HepG2 (cell line): ENCODE measurements around the gene SDC1. TPM values are rescaled to one million over a fixed set of nuclear protein-coding genes. Genes with fewer than 3 reads are reported as not detected.

Experiments
- ATAC-seq: fragments of 200-7000 bp; cut with Tn5 transposase; 3 replicates; pipeline ENCODE4 v1.9.1; 2020; ENCODE audit warnings: mild to moderate bottlenecking, moderate library complexity
- BruUV-seq: library from RNA; stranded (reverse); fragments of 400-500 nt; replicated peaks from 2 replicates; lab custom pipeline; 2021; lab: Mats Ljungman, UMichigan
- CTCF ChIA-PET: fragments of 300-600 bp; formaldehyde crosslinking; extraction: SDS; loops from one replicate; lab custom pipeline; 2021; ENCODE audit warnings: low total read pairs, inconsistent platforms, low intra/inter-chr PET ratio; lab: Yijun Ruan, JAX
- POLR2A ChIA-PET: fragments of 350-600 bp; sonication (Branson Sonifier 250); formaldehyde crosslinking; loops from one replicate; lab custom pipeline; 2020; ENCODE audit warnings: antibody characterized with exemption, inconsistent platforms; lab: Yijun Ruan, JAX
- DNase-seq: peaks from one replicate; pipeline ENCODE4 v3.0.0-alpha.2; 2015; ENCODE audit warnings: low spot score
- FAIRE-seq: peaks from 3 replicates; lab custom pipeline; 2011; peaks lifted over from hg19 to GRCh38; lab: Jason Lieb, UNC
- H2AFZ ChIP-seq: one replicate; pipeline ENCODE4 v1.6.1; 2011; ENCODE audit warnings: low read length, inconsistent platforms
- H3K27ac ChIP-seq: fragments of 300-600 bp; 3 replicates; pipeline ENCODE4 v1.8.0; 2011; ENCODE audit warnings: mixed run types, mild to moderate bottlenecking, mixed read lengths, low read length, inconsistent platforms; ENCODE audit not compliant: insufficient read depth; ENCODE audit errors: extremely low read length
- H3K27me3 ChIP-seq, 2 experiments: fragments of 200-600 bp in 1 of 2; 2 replicates in 1 of 2; 3 replicates in 1 of 2; pipeline versions ENCODE4 v1.6.0 to v1.8.0; 2011; ENCODE audit warnings: low read length in 2 of 2, mild to moderate bottlenecking in 2 of 2, moderate library complexity in 2 of 2, inconsistent platforms in 1 of 2; ENCODE audit not compliant: insufficient read depth in 2 of 2, control insufficient read depth in 1 of 2
- H3K36me3 ChIP-seq, 2 experiments: fragments of 200-600 bp in 1 of 2; replicated peaks in 1 of 2; 2 replicates in 1 of 2; 3 replicates in 1 of 2; pipeline versions ENCODE4 v1.5.1 to v1.8.0; 2011; ENCODE audit warnings: low read length in 2 of 2, inconsistent platforms in 1 of 2; ENCODE audit not compliant: insufficient read depth in 2 of 2, control insufficient read depth in 1 of 2
- H3K4me1 ChIP-seq: 2 replicates; pipeline ENCODE4 v1.5.1; 2012; ENCODE audit warnings: low read length, inconsistent platforms; ENCODE audit not compliant: insufficient read depth
- H3K4me2 ChIP-seq: 2 replicates; pipeline ENCODE4 v1.6.0; 2011; ENCODE audit warnings: low read depth, low read length, inconsistent platforms
- H3K4me3 ChIP-seq, 3 experiments: fragments of 200-600 bp in 1 of 3; sonication (generic), shearing (Covaris generic) in 1 of 3; replicated peaks in 1 of 3; 2 replicates each; pipeline ENCODE4 v1.5.1; 2011 to 2016; ENCODE audit warnings: low read length in 3 of 3, inconsistent platforms in 2 of 3, low read depth in 2 of 3, mild to moderate bottlenecking in 2 of 3, control low read depth in 1 of 3, mixed read lengths in 1 of 3; ENCODE audit not compliant: insufficient read depth in 1 of 3
- H3K79me2 ChIP-seq: one replicate; pipeline ENCODE4 v1.6.1; 2011; ENCODE audit warnings: low read length, inconsistent platforms; ENCODE audit not compliant: insufficient read depth
- H3K9ac ChIP-seq: 2 replicates; pipeline ENCODE4 v1.6.0; 2011; ENCODE audit warnings: mild to moderate bottlenecking, low read depth, low read length, inconsistent platforms; ENCODE audit not compliant: insufficient read depth
- H3K9me3 ChIP-seq: 2 replicates; pipeline ENCODE4 v1.5.1; 2012; ENCODE audit warnings: mild to moderate bottlenecking, low read length
- H4K20me1 ChIP-seq: 2 replicates; pipeline ENCODE4 v1.6.0; 2011; ENCODE audit warnings: inconsistent platforms, mild to moderate bottlenecking, low read length, moderate library complexity; ENCODE audit not compliant: insufficient read depth
- CBX5 ChIP-seq: sonication (generic); formaldehyde crosslinking; IDR thresholded peaks from 2 replicates; pipeline ENCODE4 v1.4.0; 2020; ENCODE audit warnings: missing genetic modification reagents, borderline replicate concordance
- DPF2 ChIP-seq: sonication (generic); formaldehyde crosslinking; IDR thresholded peaks from 2 replicates; pipeline ENCODE4 v1.4.0; 2020; ENCODE audit warnings: mild to moderate bottlenecking, low read depth, missing genetic modification reagents, borderline replicate concordance
- ISL2 ChIP-seq: sonication (generic); formaldehyde crosslinking; IDR thresholded peaks from 2 replicates; pipeline ENCODE4 v1.5.0; 2020; ENCODE audit warnings: missing genetic modification reagents
- MAFG ChIP-seq: sonication (generic); formaldehyde crosslinking; IDR thresholded peaks from 2 replicates; pipeline ENCODE4 v1.5.1; 2020; ENCODE audit warnings: mild to moderate bottlenecking, missing genetic modification reagents
- MIXL1 ChIP-seq: IDR thresholded peaks from 2 replicates; pipeline ENCODE4 v1.6.1; 2016
- MZF1 ChIP-seq: sonication (generic); formaldehyde crosslinking; IDR thresholded peaks from 2 replicates; pipeline ENCODE4 v1.8.1; 2023; ENCODE audit warnings: mild to moderate bottlenecking, missing genetic modification reagents, borderline replicate concordance
- NFIB ChIP-seq: sonication (generic); formaldehyde crosslinking; IDR thresholded peaks from 2 replicates; pipeline ENCODE4 v1.9.0; 2021; ENCODE audit warnings: missing genetic modification reagents, mild to moderate bottlenecking, borderline replicate concordance
- RELA ChIP-seq: sonication (generic); formaldehyde crosslinking; IDR thresholded peaks from 2 replicates; pipeline ENCODE4 v1.4.0; 2020; ENCODE audit warnings: missing genetic modification reagents
- REXO4 ChIP-seq: sonication (generic); formaldehyde crosslinking; IDR thresholded peaks from 2 replicates; pipeline ENCODE4 v1.8.0; 2022; ENCODE audit warnings: missing genetic modification reagents, mild to moderate bottlenecking, borderline replicate concordance
- U2AF1 ChIP-seq: fragments of 200-400 bp; formaldehyde crosslinking; optimal IDR thresholded peaks from 2 replicates; pipeline ENCODE3; 2017; ENCODE audit warnings: mild to moderate bottlenecking, low read depth, low read length
- ZNF614 ChIP-seq: IDR thresholded peaks from 2 replicates; pipeline ENCODE4 v1.6.1; 2018; ENCODE audit warnings: missing biosample characterization, missing genetic modification reagents, inconsistent platforms, borderline replicate concordance
- ZSCAN31 ChIP-seq: sonication (generic); formaldehyde crosslinking; IDR thresholded peaks from 2 replicates; pipeline ENCODE4 v1.5.0; 2020; ENCODE audit warnings: low read depth, mild to moderate bottlenecking, missing genetic modification reagents
- WGBS: methylation state at CpG from one replicate; pipeline ENCODE4 v1.1.6; 2017; ENCODE audit warnings: low lambda C conversion rate; 5-methylcytosine and 5-hydroxymethylcytosine counted together
- in situ Hi-C: cut with HindIII; loops from 2 replicates; pipeline ENCODE4 v1.10.0; 2017; ENCODE audit warnings: low pct_unique_long_range_greater_than_20kb; ENCODE audit not compliant: extremely low pct_ligation_motif_present
- intact Hi-C: fragments of 100-400 bp; cut with micrococcal nuclease; formaldehyde crosslinking; loops from one replicate; pipeline ENCODE4 v1.10.0; 2022; ENCODE audit not compliant: unreplicated experiment
- polyA plus RNA-seq, 8 experiments: library from polyadenylated mRNA; depleted of rRNA in 3 of 8; stranded (reverse) in 7 of 8; unstranded in 1 of 8; fragments of >200 nt; fragmentation: Illumina TruSeq in 4 of 8; extraction: Trizol in 4 of 8; gene quantifications; 2 replicates each; pipeline versions ENCODE4 v1.2.1 to v1.2.3, GENCODE V29; 2011 to 2016; ENCODE audit warnings: low read depth in 4 of 8, missing spikeins in 1 of 8, mixed read lengths in 1 of 8; ENCODE audit not compliant: insufficient read depth in 1 of 8
- total RNA-seq, 5 experiments: library from RNA; depleted of rRNA; stranded (reverse); fragments of >200 nt; fragmentation: Illumina TruSeq; extraction: Trizol; gene quantifications; 2 replicates each; pipeline ENCODE4 v1.2.3, GENCODE V29; 2016; ENCODE audit warnings: low read depth in 1 of 5
- TF ChIP-seq, protein P1 (sequence below): sonication (generic); formaldehyde crosslinking; conservative IDR thresholded peaks from 2 replicates; pipeline ENCODE4 v1.4.0; 2020; ENCODE audit warnings: missing genetic modification reagents
- TF ChIP-seq, protein P2 (sequence below): sonication (generic); formaldehyde crosslinking; IDR thresholded peaks from 2 replicates; pipeline ENCODE4 v1.9.0; 2021; ENCODE audit warnings: missing genetic modification reagents, borderline replicate concordance
- TF ChIP-seq, protein P3 (sequence below): sonication (generic); IDR thresholded peaks from 2 replicates; pipeline ENCODE4 v1.6.1; 2016; ENCODE audit warnings: low read depth, borderline replicate concordance
- TF ChIP-seq, protein P4 (sequence below): sonication (generic); formaldehyde crosslinking; conservative IDR thresholded peaks from 2 replicates; pipeline ENCODE4 v1.8.0; 2022; ENCODE audit warnings: missing genetic modification reagents

The SDC1 gene
- total and polyA plus RNA-seq, 2 of the 13 experiments (the other 11 are each of a cell fraction or from before 2014, with no cell fraction given), result 108 to 119 TPM

DNA sequence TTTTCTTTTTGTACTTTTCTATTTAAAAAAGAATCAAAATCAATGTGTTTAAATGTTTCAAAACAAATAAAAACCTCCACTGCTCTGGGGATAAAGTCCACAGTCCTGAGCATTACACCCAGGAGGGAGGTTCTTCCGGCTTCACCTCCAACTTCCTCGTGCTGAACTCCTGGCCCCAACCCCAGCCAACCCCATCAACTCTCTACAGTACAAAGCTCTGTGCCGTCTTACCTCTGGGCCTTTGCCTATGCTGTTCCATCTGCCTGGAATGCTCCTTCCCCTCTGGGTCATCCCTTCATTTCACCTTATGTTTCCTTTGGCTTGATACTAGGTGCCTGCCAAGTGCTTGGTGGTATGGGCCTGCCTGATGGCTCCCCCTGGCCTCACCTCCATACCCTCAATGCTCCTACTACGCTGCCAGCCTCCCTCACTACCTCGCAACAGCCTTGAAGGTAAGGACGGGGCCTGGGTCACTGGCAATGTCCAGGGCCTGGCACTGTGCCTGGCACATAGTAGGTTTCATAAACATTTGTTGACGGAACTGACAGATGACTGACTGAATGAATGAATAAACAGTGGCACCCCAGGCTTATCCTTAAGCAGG, 28.8 kb downstream of the SDC1 start:
- FAIRE-seq (peak; percentile 78), ATAC-seq (peak; percentile 69), DNase-seq (peak; percentile 74)
- Histone ChIP-seq H3K9me3 (no peaks in the 10 kb centered on the region), H4K20me1 (no peaks in the 10 kb centered on the region), H3K4me3 (peak overlapping the region in 2 of 3 experiments; percentile 4 to 32; a peak in 1 of 6 replicates), H2AFZ (no peak overlapping the region), H3K4me1 (peaks cover 82% of the 10 kb centered on the region), H3K27me3 (no peaks in the 10 kb centered on the region), H3K4me2 (peak overlapping the region; percentile 56), H3K79me2 (no peaks in the 10 kb centered on the region), H3K36me3 (0 out of 5 replicates have a peak, but pooled peaks cover 3% of the 10 kb centered on the region in 2 experiments), H3K27ac (peak overlapping the region; percentile 73), H3K9ac (no peak overlapping the region)
- ChIA-PET POLR2A (interaction anchor here (0.8 to 2.1 kb wide), 7 partner anchors 9 to 29 kb away, joined by 4 to 18 read pairs (median 5); partner anchors contain the start of gene SDC1), CTCF (no interaction called here)
- no TSS peak for BruUV-seq
- WGBS, result 52% methylated on average over 7 of the region's 7 CpGs
- intact Hi-C loops, result loop anchor here (2.0 kb wide), 1 partner anchor 17 kb away; no protein-coding TSS in a partner anchor
- in situ Hi-C loops, result no loop called here
- TF ChIP-seq, protein P1, sequence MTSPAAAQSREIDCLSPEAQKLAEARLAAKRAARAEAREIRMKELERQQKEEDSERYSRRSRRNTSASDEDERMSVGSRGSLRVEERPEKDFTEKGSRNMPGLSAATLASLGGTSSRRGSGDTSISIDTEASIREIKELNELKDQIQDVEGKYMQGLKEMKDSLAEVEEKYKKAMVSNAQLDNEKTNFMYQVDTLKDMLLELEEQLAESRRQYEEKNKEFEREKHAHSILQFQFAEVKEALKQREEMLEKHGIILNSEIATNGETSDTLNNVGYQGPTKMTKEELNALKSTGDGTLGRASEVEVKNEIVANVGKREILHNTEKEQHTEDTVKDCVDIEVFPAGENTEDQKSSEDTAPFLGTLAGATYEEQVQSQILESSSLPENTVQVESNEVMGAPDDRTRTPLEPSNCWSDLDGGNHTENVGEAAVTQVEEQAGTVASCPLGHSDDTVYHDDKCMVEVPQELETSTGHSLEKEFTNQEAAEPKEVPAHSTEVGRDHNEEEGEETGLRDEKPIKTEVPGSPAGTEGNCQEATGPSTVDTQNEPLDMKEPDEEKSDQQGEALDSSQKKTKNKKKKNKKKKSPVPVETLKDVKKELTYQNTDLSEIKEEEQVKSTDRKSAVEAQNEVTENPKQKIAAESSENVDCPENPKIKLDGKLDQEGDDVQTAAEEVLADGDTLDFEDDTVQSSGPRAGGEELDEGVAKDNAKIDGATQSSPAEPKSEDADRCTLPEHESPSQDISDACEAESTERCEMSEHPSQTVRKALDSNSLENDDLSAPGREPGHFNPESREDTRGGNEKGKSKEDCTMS (CRISPR knock-in tag), result no peak
- TF ChIP-seq MZF1 (CRISPR knock-in tag) (no peak), U2AF1 (no peak), DPF2 (peak; percentile 92), MIXL1 (CRISPR knock-in tag) (no peak), ZSCAN31 (peak; percentile 75; the same call in 1 of the 2 replicates), ISL2 (CRISPR knock-in tag) (no peak), REXO4 (CRISPR knock-in tag) (no peak), ZNF614 (CRISPR knock-in tag) (0 out of 2 replicates have a peak, but pooled peaks have one; percentile 54), MAFG (CRISPR knock-in tag) (no peak), RELA (CRISPR knock-in tag) (no peak), NFIB (CRISPR knock-in tag) (no peak), CBX5 (peak; percentile 81; the same call in 1 of the 2 replicates)
- TF ChIP-seq, protein P2, sequence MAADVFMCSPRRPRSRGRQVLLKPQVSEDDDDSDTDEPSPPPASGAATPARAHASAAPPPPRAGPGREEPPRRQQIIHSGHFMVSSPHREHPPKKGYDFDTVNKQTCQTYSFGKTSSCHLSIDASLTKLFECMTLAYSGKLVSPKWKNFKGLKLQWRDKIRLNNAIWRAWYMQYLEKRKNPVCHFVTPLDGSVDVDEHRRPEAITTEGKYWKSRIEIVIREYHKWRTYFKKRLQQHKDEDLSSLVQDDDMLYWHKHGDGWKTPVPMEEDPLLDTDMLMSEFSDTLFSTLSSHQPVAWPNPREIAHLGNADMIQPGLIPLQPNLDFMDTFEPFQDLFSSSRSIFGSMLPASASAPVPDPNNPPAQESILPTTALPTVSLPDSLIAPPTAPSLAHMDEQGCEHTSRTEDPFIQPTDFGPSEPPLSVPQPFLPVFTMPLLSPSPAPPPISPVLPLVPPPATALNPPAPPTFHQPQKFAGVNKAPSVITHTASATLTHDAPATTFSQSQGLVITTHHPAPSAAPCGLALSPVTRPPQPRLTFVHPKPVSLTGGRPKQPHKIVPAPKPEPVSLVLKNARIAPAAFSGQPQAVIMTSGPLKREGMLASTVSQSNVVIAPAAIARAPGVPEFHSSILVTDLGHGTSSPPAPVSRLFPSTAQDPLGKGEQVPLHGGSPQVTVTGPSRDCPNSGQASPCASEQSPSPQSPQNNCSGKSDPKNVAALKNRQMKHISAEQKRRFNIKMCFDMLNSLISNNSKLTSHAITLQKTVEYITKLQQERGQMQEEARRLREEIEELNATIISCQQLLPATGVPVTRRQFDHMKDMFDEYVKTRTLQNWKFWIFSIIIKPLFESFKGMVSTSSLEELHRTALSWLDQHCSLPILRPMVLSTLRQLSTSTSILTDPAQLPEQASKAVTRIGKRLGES (CRISPR knock-in tag), result no peak
- TF ChIP-seq, protein P3, sequence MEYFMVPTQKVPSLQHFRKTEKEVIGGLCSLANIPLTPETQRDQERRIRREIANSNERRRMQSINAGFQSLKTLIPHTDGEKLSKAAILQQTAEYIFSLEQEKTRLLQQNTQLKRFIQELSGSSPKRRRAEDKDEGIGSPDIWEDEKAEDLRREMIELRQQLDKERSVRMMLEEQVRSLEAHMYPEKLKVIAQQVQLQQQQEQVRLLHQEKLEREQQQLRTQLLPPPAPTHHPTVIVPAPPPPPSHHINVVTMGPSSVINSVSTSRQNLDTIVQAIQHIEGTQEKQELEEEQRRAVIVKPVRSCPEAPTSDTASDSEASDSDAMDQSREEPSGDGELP, result peak; percentile 15; the same call in 1 of the 2 replicates
- TF ChIP-seq, protein P4, sequence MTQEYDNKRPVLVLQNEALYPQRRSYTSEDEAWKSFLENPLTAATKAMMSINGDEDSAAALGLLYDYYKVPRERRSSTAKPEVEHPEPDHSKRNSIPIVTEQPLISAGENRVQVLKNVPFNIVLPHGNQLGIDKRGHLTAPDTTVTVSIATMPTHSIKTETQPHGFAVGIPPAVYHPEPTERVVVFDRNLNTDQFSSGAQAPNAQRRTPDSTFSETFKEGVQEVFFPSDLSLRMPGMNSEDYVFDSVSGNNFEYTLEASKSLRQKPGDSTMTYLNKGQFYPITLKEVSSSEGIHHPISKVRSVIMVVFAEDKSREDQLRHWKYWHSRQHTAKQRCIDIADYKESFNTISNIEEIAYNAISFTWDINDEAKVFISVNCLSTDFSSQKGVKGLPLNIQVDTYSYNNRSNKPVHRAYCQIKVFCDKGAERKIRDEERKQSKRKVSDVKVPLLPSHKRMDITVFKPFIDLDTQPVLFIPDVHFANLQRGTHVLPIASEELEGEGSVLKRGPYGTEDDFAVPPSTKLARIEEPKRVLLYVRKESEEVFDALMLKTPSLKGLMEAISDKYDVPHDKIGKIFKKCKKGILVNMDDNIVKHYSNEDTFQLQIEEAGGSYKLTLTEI, result no peak
